GM19193 (cell line): ENCODE results near the gene INTS7.

Experiments used
- POLR2A ChIP-seq: IDR thresholded peaks from 4 replicates; pipeline ENCODE4 v1.6.1; 2011; ENCODE audit not compliant: insufficient read depth, insufficient read length; ENCODE audit errors: extremely low read depth

The INTS7 gene

DNA sequence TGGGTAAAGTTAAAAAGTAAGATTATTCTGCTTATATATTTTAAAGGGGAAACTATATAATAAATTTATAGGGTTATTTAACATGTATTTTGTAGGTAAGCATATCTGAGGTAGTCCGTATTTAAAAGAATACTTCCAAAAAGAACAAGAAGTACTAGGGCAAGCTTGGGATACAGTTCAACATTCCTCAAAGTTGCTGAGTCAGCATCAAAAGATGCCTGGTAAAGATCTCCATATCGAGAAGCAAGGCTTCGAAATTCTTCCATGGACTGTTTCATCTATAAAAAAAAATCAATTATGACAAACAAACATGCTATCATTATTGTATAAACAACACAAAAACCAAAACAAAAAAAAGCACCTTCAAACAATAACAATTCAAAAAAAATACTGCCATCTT is 67.7 kb downstream of the INTS7 start:
- no peak for TF ChIP-seq POLR2A

GRCh38 chr1:211965108-211965805 is 70.1 kb downstream of the INTS7 start:
- TF ChIP-seq POLR2A, result no peak

- no peak for TF ChIP-seq POLR2A
These were observed 75.7 kb downstream of the INTS7 start for GRCh38 chr1:211959680-211960079.

GRCh38 chr1:211959221-211959620 is 76.1 kb downstream of the INTS7 start:
- no peak for TF ChIP-seq POLR2A

DNA sequence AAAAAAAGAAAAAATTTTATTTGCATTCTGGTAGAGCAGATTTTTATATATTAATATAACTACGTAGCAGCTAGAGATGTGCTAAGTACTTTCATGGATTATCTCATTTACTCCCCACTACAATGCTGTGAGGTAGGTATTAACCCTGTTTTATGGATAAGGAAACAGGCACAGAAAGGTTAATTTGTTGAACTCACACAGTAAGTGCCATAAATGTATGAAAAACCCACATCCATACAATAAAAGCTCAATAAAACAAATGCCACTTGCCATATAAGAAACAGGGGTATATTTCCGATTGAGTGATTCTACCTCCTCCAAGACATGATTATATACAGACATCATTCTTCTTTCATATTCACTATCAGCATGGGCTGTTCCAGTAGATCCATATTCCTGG is 83.1 kb downstream of the INTS7 start:
- no peak for TF ChIP-seq POLR2A

DNA sequence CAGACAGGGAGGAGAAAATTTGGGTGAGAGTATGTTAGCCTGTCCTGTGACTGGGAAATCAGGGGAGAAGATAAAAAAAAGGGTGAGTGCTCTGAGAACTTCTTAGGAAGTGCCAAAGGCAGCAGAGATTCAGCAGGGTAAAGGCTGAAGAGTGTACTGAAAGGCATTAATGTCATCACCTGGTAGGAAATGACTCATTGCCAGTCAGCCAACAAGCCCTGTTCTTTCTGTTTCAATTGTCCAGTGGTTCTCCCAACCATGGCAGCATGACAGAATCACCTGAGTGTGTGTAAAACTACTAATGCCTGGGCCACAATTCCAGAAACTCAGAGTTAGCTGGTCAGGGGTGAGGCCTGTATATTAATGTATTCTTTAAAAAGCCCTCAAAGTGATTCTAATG is 83.5 kb downstream of the INTS7 start:
- TF ChIP-seq POLR2A, result no peak

- TF ChIP-seq POLR2A, result no peak
These were observed 87.0 kb downstream of the INTS7 start for GRCh38 chr1:211948377-211948776.

- no peak for TF ChIP-seq POLR2A
These were observed 87.7 kb downstream of the INTS7 start for GRCh38 chr1:211947396-211948295.

GRCh38 chr1:211944733-211945500 is 90.4 kb downstream of the INTS7 start:
- no peak for TF ChIP-seq POLR2A

GRCh38 chr1:211942583-211942982 is 92.8 kb downstream of the INTS7 start:
- no peak for TF ChIP-seq POLR2A

- no peak for TF ChIP-seq POLR2A
These were observed 95.4 kb downstream of the INTS7 start for GRCh38 chr1:211939876-211940468.

DNA sequence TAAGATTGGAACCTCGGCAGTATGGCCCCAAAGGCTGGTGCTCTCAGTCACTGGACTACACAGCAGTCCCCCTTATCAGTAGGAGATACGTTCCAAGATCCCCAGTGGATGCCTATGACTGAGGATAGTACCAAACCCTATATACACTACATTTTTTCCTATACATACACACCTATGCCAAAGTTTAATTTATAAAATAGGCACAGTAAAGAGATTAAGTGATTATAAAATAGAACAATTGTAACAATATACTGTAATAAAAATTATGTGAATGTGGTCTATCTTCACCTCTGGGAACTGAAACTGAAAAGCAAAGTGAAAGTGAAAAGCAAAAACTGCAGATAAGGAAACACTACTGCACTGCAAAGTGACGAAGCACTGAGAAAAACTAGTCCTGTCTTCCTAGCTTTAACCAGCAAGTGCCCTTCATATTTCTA is 96.8 kb downstream of the INTS7 start:
- no peak for TF ChIP-seq POLR2A

DNA sequence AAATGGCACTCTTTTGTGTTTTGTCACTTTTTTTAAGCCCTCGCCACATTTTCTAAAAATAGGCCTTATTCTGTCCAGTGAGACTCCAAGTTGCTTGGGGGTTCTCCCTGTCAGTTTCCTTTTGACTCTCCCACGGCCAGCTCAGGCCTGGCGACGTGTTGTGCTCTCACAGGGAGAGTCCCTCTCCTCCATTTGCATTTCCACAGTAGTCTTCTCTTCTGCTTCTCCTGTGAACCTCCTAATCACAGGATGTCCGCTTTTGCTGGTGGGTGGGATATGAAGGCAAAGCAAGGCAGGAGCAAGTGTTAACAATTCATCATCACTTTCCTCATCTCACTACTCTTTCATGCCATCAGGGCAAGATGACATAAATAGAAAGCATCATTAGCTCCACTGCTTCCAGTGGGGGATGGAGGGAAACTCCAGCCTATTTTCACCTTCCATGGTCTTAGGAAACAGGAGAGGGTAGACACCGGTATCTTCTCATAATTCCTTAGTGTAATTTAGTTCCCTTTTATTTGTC is 99.8 kb downstream of the INTS7 start:
- no peak for TF ChIP-seq POLR2A

DNA sequence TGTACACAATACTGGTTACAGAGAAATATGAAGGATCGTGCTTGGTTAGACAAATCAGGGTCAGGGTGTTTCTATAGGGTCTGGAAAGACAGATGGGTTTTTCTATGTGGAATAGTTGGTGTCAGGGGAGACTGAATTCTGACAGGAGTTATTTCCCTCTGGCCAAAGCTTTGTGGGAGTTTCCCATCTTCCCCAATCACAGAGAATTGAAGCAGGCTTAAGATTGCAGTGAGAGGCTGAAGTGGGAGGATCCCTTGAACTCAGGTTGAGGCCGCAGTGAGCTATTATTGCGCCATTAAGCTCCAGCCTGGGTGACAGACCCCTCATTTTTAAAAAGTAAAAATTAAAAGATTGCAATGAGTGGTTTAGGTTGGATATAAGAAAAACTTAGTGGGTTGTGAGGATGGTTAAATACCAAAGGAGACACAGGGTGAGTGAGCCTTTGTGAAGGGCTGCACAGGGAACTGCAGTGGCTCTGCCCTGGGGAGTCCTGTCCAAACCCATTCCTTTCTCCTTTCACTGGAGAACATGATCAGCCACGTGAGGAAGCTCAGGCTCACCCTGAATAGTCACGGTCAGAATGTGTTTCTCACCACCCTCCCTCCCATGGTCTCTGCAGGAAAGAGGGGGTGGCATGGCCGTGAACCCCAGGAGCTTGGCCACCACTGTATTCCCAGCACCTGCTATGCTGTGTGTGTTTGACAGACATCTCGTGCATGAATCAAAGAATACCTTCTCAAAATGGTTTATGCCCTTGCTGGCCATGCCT is 101.2 kb downstream of the INTS7 start:
- TF ChIP-seq POLR2A, result no peak
